NCI-H187 treated with DMSO at 0.1 percent for 48 hours (cell line): Measurements from ENCODE around the gene SYNE2.

Source experiments
- DNase-seq: peaks from one replicate; lab custom pipeline; 2025; lab: John Stamatoyannopoulos, UW

Gene SYNE2

DNA sequence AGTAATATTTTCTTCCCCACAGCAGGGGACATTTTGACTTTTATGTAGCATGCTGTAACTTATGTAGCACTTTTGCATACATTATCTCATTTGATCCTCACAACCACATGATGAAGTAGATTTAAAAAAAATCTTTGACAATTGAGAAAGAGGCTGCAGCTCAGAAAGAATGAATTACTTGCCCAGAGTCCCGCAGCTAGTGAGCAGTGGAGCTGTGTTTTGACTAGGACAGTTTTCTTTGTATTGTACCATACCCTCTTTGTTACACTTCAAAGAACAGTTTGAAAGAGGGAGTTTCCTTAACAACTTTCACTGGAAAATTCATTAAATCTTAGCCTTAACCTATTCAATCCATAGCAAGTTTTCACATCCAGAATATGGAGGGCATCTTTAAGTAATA is 58.6 kb downstream of the SYNE2 start:
- DNase-seq: no peak

DNA sequence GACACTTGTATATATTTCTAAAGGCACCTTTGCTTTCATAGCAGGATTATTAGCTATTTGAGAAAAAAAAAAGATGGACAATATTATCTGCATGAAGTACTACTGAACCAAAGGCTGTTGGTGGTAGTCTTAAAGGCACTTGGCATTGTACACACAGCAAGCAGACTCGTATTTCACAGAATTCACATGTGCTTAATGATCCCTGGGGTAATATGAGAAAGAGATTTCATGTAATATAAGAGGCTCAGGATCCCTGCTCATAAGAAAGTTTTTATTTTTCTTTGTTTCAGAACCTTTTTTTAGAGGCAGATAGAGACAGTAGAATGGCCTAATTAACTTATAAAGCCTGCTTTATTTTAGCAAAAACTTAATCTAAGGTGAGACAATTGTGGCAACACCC is 59.5 kb downstream of the SYNE2 start:
- no peak for DNase-seq

- no peak for DNase-seq
These were observed 65.6 kb downstream of the SYNE2 start for GRCh38 chr14:63918411-63918810.

GRCh38 chr14:63922696-63923421 is 70.1 kb downstream of the SYNE2 start:
- no peak for DNase-seq

DNA sequence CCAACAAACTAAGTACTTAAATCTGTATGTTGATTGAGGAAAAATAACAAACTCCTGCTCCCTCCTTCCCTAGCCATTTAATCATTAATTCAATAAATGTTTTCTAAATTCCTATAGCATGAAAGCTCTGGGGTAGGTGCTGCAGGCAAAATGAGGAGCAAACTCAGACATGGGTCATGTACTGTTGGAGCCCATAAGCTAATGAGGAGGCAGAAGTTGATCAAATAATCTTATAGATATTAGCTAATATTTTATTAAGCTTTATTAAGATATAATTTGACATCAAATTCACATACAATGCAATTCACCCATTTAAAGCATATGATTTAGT is 70.6 kb downstream of the SYNE2 start:
- DNase-seq: no peak

DNA sequence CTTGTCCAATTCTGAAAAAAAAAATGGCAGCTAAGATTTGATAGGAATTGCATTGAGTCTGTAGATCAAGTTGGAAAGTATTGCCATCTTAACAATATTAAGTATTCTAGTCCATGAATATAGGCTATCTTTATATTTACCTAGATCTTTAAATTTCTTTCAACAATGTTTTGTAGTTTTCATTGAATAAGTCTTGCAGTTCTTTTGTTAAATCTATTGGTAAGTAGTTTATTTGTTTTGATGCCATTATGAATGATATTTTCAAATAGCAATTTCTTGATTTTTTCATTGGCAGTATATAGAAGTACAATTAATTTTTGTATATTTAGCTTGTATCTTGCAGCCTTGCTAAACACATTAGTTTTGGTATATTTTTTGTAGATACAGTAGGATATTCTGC is 71.6 kb downstream of the SYNE2 start:
- DNase-seq: no peak

- DNase-seq: no peak
These were observed 73.8 kb downstream of the SYNE2 start for GRCh38 chr14:63926641-63927040.

DNA sequence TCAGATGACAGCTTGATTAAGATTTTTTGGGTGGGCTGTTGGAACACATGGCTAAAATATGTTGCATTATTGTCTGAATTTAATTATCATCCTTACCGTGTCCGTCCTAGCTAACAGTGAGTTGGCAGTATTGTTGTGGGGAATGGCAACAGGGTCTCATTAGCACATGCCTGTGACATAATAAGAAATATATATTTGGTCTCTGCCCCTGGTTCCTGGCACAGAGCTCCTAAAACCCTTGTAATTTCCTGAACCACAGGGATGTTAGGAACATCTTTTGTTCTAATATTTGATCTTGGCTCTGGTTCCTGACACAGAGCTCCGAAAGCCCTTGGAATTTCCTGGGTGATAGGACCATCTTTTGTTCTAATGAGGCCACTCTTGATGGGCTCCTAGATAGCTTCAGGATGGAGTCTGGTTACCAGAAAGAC is 76.0 kb downstream of the SYNE2 start:
- DNase-seq: no peak

DNA sequence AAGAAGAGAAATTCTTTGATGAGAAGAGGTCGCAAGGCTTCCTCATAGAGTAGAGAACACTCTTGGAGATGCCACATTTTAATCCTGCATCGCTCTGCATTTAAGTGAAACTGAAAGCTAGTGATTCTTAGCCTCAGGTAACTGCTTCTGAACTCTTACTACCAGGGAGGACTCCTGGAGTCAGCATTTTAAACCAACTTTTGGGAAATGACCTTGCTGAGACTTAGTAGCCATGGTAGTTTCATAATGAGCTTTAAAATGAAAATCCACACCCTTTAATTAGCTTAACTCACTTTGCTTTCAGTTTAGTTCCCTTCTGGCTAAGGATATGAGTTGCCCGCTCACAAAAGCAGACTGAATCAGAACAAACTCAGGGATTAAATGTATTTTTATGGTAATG is 80.3 kb downstream of the SYNE2 start:
- no peak for DNase-seq

- no peak for DNase-seq
These were observed 80.9 kb downstream of the SYNE2 start for GRCh38 chr14:63933711-63934110.

GRCh38 chr14:63938198-63939005 is 85.6 kb downstream of the SYNE2 start:
- DNase-seq: no peak

DNA sequence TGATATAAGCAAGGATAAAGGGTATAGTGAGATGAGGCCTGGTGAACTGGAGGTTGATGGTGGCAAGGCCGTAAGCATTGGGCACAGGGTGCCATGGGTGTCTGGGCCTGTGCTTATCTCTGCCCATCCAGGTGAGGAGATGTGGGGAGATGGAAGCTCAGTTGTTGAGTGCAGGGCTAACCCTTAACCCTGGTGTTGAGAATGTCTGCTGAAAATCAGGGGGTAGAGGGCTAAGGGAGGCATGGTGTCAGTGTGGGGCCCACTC is 86.1 kb downstream of the SYNE2 start:
- DNase-seq: no peak

GRCh38 chr14:63940387-63940786 is 87.6 kb downstream of the SYNE2 start:
- no peak for DNase-seq

- DNase-seq: no peak
These were observed 88.2 kb downstream of the SYNE2 start for GRCh38 chr14:63941023-63941422.

GRCh38 chr14:63949696-63950095 is 96.9 kb downstream of the SYNE2 start:
- DNase-seq: no peak

DNA sequence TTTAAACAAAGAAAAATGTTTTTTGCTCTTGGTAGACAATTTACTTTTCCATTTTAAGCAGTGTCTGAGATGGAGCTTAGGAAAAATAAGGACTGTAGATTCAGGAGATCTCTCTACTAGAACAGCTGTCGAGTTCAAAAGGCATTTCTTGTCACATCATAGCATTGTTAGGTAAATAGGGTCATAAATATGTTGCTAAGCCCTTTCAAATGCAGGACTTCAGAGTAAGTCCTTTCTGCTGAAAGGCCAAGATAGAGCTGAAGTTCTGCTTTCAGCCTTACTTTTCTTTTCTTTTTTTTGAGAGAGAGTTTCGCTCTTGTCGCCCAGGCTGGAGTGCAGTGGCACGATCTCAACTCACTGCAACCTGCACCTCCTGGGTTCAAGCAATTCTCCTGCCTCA is 98.2 kb downstream of the SYNE2 start:
- no peak for DNase-seq

DNA sequence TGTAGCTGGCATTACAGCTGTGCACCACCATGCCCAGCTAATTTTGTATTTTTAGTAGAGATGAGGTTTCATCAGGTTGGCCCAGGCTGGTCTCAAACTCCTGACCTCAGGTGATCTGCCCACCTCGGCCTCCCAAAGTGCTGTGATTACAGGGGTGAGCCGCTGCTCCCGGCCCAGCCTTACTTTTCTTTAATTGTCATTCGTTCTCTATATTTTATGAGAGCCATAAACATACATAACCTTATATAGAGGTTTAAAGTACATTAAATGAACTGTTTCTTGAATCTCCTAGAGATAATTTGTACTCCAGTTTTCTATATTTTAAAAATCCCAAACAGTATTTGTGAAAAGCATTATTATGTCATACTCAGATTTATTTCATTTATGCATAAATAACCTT is 98.6 kb downstream of the SYNE2 start:
- no peak for DNase-seq

DNA sequence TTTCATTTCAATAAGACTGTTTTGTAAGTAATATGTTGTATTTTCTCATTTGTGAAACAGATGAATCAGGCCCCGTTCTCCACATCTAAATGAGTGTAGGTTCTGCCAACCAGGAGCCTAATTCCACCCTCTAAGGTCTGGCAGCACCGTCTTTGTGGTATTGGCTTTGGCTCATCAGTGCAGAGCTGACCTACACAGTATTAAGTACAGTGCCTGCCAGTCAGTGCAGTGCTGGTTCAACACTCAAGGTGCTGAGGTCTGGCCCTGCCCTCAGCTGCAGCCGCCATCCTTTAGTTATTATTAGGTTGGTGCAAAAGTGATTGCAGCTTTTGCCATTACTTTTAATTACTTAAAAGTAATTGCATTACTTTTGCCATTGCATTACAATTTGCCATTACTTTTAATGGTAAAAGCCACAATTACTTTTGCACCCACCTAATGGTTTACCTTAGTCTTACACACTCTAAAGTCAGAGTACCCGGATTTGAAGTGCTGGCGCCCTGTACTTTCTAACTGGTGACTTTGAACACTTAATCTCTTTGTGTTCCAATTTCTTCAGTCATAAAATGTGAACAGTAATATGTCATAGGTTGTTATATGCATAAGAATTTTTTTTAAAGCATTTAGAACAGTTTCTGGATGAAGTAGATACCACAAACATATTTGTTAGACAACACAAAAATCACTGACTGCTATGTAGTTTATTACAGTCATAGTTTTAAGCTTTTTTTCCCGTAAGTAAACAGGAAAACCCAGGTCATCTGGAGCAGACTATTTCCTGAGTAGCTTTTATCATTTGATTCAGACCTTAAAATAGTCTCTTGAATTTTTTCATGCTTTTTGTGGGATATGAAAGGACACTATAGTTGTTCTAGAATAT is 99.5 kb downstream of the SYNE2 start:
- no peak for DNase-seq

DNA sequence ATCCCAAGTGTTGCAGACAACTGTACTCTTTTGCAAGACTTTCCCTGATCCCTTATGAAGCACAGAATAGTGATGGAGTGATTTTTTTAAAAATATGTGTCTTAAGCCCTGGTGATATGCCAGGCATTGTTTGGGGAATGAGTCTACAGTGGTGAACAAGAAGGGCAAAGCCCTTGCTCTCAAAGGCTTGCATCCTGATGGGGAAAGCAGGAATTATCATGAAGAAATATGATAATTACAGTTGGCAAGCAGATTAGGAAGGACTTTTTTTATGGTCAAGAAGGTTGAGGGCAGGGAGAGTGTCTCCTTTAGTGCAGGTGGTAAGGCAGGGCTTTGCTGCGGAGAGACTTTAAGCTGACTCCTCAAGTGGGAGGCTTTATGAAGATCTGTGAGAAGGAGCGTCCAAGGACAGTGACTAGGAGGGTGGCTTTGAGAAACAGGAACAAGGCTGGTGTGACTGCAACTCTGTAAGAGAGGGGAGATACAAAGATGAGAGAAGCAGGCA is 100.2 kb downstream of the SYNE2 start:
- DNase-seq: no peak

DNA sequence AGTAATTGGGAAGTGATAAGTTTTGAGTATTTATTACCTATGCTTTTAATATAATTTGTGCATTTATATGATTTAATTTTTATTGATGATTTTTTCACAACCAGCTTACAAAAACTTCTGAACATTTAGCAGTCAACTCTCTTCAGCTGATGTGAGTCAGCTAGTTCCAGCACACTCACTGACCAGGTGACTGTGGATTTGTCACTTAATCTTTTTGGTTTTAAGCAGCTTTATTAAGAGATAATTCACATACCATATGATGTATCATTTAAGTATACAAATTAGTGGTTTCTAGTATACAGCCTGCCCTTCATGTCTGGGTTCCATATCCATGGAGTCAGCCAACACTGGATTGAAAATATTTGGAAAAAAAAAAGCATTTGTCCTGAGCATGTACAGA is 103.5 kb downstream of the SYNE2 start:
- no peak for DNase-seq

DNA sequence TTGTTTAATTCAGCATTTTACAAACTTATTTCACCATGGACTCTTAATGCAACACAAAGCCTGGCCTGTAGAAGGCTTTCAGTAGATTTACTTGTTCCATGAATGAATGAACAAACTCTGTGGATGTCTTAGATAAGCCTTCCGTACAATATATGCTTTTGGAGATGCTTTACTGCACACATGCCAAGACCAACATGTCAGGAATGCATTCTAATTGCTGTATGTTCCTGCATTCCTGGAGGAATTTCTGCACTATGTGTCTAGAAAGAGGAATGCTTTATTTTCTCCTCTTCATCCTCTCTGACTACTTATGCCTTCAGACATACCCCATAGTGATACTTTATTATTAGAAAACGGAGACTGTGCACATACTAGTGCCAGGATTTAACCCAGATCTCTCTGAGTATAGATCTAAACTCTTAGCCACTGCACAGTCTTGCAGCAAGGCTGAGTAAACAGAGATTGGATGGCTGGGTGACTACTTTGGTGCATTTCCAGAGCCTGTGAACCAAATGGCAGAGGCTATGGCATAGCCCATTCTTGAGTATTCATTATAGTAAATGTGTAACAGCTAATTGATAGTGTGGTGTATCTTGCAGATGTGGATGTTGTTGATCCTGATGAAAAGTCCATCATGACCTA is 108.2 kb downstream of the SYNE2 start:
- DNase-seq: no peak

DNA sequence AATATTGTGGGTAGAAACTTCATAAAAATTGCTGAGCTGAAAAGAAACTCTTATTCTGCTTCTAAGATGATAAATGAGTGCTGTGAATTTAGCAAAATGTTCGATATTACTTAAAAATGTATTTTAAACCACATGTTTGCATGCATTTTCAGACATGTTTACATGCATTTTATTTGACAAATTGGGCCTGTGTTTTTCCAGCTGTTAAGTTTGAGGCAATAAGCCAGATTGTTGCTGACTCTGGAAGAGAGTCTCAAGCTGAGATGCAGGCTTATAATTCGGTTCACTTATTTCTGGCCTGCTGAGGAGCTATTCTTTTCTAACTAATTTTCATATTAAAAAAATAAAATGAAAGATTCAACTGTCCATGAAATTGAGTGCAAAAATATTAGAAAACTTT is 110.1 kb downstream of the SYNE2 start:
- DNase-seq: no peak
